Activated naive CD4-positive, alpha-beta T cell treated with anti-CD3 and anti-CD28 coated beads, Interleukin-2, amount 50 U/mL, for 24 hours (primary cell): ENCODE measurements around the gene DTX3.

Experiments used
- H3K27ac Mint-ChIP-seq: one replicate; pipeline ENCODE4 v1.8.0; 2021; ENCODE audit warnings: mild to moderate bottlenecking, mixed read lengths
- H3K27me3 Mint-ChIP-seq: one replicate; pipeline ENCODE4 v1.8.0; 2021; ENCODE audit warnings: mixed read lengths
- H3K36me3 Mint-ChIP-seq: one replicate; pipeline ENCODE4 v1.8.0; 2021; ENCODE audit warnings: mixed read lengths
- H3K4me1 Mint-ChIP-seq: one replicate; pipeline ENCODE4 v1.8.0; 2021; ENCODE audit warnings: mixed read lengths
- H3K4me3 Mint-ChIP-seq: one replicate; pipeline ENCODE4 v1.8.0; 2021; ENCODE audit warnings: mild to moderate bottlenecking, mixed read lengths
- H3K9me3 Mint-ChIP-seq: one replicate; pipeline ENCODE4 v1.8.0; 2021; ENCODE audit warnings: mixed read lengths

DTX3 gene

DNA sequence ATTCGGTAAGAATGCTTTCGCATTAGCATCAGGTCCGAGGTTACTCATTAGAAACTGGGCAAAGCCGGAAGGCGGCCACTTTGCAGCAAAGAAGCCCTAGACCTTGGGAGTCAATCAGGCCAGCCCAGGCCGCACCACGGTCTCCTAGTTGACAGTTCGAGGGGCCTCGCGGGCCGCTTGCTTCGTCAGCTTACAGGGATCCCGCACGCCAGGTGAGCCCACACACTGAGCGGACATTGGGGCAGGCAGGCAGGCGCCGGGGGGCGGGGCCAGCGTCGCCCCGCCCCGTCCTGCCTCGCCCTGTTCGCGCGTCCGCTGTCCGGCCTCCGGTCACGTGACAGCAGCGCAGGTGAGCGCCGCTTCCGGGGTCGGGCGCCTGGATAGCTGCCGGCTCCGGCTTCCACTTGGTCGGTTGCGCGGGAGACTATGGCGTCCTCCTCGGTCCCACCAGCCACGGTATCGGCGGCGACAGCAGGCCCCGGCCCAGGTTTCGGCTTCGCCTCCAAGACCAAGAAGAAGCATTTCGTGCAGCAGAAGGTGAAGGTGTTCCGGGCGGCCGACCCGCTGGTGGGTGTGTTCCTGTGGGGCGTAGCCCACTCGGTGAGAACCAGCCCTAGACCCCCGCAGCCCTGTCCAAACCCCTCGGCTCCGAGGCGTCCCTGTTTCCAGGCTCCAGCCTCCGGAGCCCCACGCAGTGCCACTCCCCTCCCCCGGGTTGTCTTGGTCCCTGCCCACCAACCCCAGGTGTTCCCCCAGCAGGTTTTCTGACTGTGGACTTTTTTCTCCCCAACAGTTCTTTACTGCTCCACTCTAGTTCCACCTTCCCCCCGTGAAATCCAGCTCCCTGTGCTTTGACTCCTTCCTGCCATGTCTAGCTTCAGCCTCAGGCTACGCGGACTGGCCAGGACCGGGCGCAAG lies 13.5 kb upstream of the DTX3 start, which contains the start of gene PIP4K2C:
Gene PIP4K2C, plus strand, starts transcription at position 329 of the 918 bp plus-strand sequence. Its CDS starts 98 bp downstream, at position 427.
- Mint-ChIP-seq H3K9me3 (no peaks in the 10 kb centered on the region), H3K36me3 (peaks cover 2% of the 10 kb centered on the region), H3K4me1 (peaks cover 25% of the 10 kb centered on the region), H3K27me3 (no peaks in the 10 kb centered on the region), H3K4me3 (peak within 1 kb of the TSS; percentile 88), H3K27ac (peak within 1 kb of the TSS; percentile 93)

DNA sequence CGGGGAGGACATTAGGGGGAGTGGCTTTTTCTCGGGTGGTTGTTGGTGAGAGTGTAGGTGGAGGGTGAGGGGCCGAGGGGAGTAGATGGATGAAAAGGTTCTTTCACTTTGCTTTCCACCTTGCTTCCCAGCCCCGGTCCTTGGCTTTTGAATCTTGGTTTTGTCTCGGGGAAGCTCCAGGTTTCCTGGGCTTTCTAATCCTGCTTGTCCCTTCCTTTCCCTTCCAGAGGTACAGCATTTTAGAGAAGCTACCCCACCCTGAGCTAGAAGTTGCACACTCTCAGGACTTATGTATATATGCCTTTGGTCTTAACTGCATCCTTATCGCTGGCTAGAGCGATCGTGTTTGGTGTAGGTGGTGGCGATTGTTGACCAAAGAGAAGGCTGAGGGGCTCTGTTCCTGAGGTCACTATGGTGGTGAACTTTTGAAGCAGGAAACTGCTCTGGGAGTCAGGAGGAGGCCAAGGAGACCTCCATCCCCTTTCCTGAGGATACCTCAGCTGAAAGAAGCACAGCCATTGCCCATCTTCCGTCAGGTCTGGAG lies 12.8 kb upstream of the DTX3 start:
- Mint-ChIP-seq H3K9me3 (no peaks in the 10 kb centered on the region), H3K4me1 (peaks cover 25% of the 10 kb centered on the region), H3K4me3 (peak overlapping the region; percentile 88), H3K27ac (peak overlapping the region; percentile 93), H3K36me3 (peaks cover 2% of the 10 kb centered on the region), H3K27me3 (no peaks in the 10 kb centered on the region)

DNA sequence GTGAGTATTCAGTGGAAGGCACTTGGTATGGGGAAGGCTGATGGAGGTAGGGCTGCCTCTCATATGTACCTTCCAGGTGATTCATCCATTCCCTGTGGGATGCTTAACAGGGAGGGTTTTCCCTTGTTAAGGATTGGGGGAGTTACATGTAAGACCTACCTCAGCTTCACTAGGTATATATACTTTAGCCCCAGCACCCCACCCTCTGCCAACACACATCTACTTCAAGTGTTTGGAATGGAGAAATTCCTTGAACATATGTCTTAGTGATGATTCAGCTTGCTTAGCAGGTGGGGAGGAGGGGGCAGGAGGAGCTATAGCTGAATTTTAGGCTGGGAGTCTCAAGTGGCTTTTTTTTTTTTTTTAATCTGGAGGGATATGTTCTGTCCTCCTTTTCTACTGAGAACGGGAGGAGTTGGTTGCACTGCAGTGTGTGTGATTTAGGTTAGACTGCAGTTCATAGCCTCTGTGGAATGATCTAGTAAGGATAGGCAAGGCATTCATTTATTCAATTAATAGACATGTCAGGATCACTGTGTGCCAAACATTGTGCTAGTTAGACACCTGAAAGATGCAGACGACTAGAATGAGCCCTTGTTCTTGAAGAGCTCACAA lies 12.0 kb upstream of the DTX3 start:
- H3K27ac Mint-ChIP-seq = no peak overlapping the region
- H3K27me3 Mint-ChIP-seq = no peaks in the 10 kb centered on the region
- H3K36me3 Mint-ChIP-seq = peaks cover 6% of the 10 kb centered on the region
- peaks cover 25% of the 10 kb centered on the region for H3K4me1 Mint-ChIP-seq
- H3K9me3 Mint-ChIP-seq = no peaks in the 10 kb centered on the region
- H3K4me3 Mint-ChIP-seq = peak overlapping the region; percentile 88

DNA sequence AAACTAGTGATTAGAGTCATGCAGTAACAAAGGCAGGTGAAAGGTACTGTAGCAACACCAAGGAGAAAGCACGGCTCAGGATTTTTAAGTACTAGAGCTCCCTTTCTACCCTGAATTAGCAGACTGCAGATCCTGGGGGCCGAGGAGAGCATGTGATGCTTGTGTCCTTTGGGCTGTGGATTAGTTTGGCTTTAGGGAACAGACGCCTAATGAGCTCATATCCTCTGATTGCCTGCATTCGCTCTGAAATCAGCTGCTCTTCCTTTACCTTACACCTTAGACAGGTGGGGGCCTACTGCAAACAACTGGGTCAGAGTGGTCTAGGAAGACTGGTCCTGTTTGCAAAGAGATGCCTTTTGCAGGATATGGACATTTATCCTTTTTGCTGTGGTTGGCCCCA lies 11.4 kb upstream of the DTX3 start:
- no peak overlapping the region for H3K4me3 Mint-ChIP-seq
- H3K36me3 Mint-ChIP-seq = peaks cover 8% of the 10 kb centered on the region
- no peaks in the 10 kb centered on the region for H3K27me3 Mint-ChIP-seq
- H3K9me3 Mint-ChIP-seq = no peaks in the 10 kb centered on the region
- H3K27ac Mint-ChIP-seq = no peak overlapping the region
- peaks cover 25% of the 10 kb centered on the region for H3K4me1 Mint-ChIP-seq

DNA sequence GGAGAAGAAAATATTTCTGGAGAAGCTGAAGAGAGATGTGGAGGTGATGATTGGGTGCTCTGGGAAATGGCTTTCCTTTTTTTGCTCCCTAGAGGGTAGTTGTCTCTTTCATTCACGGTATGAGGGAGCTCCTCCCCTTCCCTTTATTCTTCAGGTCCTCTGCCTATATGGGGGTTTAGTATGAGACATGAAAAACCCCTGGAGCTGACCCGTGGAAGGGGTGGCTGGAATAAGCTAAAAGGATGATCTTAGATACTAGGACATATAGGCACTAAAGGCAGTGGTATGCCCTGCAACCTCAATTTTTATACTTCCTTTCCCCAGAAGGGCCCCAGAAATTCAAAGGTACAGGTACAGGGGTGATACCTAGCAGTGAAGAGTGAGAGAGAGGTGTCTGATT lies 4.2 kb upstream of the DTX3 start:
- Mint-ChIP-seq H3K9me3 (no peaks in the 10 kb centered on the region), H3K4me3 (no peak overlapping the region), H3K27me3 (no peaks in the 10 kb centered on the region), H3K27ac (no peak overlapping the region), H3K4me1 (peaks cover 25% of the 10 kb centered on the region), H3K36me3 (peaks cover 17% of the 10 kb centered on the region)

DNA sequence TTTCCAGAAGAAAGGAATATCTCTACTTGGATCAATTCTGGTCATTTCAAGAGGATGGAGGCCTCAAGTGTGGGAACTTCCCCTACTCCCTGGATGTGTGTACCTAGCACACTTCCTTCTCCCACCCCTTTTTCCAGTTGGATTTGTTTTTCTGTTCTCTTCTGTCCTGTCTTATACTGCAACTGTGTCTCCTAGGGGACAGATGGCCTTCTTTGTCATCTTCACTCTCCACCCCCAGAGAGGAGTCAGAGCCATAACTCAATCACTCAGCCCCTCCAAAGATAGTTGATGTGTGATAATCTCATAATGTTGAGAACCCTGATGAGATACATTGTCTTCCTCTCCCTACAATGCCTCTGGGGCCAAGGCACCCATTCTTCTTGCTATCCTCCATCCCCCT lies 2.1 kb upstream of the DTX3 start:
- H3K9me3 Mint-ChIP-seq = no peaks in the 10 kb centered on the region
- peaks cover 31% of the 10 kb centered on the region for H3K4me1 Mint-ChIP-seq
- peak overlapping the region; percentile 30 for H3K27ac Mint-ChIP-seq
- H3K4me3 Mint-ChIP-seq = no peak overlapping the region
- H3K36me3 Mint-ChIP-seq = peaks cover 12% of the 10 kb centered on the region
- no peaks in the 10 kb centered on the region for H3K27me3 Mint-ChIP-seq

DNA sequence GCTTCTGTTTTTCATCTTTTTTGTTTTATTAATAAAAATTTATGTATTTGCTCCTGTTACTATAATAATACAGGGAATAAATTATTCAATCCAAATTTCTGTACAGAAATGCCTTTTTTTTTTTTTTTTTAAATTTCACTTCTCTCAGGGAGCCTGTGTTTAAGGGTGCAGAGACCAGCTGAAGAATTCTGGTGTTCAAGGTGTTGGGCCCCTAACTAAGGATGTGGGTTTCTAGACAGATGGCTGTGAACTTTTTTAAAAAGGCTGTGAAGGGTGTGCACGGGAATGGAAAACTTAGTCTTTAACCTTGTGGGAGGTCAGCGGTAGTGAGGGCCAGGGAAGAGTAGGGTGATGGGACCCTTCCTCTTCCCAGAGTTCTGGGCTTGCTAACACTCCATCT lies 1.3 kb upstream of the DTX3 start:
- H3K4me1 Mint-ChIP-seq = peaks cover 31% of the 10 kb centered on the region
- H3K27ac Mint-ChIP-seq = peak overlapping the region; percentile 88
- H3K36me3 Mint-ChIP-seq = peaks cover 9% of the 10 kb centered on the region
- H3K27me3 Mint-ChIP-seq = no peaks in the 10 kb centered on the region
- H3K9me3 Mint-ChIP-seq = no peaks in the 10 kb centered on the region
- H3K4me3 Mint-ChIP-seq = peak overlapping the region; percentile 85

DNA sequence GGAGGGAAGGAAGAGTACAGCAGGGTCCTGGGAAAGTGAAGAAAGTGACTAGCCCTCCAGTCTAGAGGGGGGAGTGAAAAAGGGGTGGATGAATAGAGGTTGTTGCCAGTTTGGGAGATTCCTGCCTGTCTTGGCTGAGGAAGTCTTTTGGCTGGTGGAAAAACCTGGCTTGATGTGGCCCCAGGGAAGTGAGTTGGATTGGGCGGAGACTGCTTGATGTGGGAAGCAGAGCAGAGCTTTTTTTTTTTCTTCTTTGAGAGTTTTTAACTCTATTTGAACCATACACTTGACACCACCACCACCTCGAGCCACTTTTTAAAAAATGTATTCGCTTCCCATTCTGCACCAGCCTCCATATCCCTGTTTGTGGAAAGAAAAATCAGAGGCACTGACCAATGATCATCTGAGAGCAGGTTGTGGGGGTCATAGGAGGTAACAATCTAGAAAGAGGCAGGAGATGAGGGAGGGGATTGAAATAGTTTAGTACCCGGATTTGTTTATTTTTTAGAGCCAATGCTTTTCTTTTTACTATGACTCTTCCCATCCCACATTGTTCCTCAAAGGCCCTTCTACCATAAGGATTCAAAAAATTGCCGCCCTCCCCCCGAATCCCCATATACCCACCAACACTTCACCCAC lies 690 bp upstream of the DTX3 start:
- Mint-ChIP-seq H3K4me1 (peaks cover 31% of the 10 kb centered on the region), H3K36me3 (peaks cover 11% of the 10 kb centered on the region), H3K4me3 (peak overlapping the region; percentile 85), H3K9me3 (no peaks in the 10 kb centered on the region), H3K27me3 (no peaks in the 10 kb centered on the region), H3K27ac (peak overlapping the region; percentile 88)

DNA sequence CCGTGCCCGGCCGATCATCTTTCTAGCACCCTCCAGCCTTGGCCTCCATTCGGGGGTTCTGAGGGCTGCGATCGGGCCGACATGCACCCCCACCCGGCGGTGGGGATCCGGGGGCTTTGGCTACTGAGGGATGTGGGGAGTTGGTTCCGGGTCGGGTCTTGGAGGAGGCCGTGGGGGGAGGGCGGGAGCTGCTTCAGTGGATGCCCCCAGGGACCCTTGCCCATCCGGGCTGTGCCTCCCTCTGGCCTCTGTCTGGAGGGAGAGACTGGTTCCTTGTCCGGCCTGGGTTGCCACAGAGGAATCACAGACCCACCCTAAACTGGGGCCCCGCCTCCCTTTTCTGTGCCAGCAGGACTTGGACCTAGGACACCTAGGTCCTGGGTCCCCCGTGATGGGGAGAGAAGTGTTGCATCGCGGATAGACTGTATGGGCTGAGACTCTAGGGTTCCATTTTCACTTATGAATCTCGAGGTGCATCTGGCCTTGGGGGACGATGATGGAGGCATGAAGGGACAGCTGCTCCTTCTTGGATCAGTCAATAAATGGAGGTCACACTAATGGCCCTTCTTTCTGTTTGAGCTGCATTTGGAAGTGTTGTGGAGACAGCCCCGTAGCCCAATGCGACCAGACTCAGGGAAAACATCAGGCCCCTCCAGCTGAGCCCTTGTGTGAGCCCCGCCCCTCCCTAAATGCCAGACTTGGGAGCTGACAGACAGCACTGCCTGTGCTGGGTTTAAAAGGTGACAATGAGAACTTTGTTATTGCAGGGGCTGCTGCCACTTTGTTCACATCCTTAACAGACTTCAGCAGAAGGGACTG lies 577 bp downstream of the DTX3 start:
- no peaks in the 10 kb centered on the region for H3K9me3 Mint-ChIP-seq
- H3K36me3 Mint-ChIP-seq = peaks cover 10% of the 10 kb centered on the region
- H3K27ac Mint-ChIP-seq = peak overlapping the region; percentile 66
- peak overlapping the region; percentile 85 for H3K4me3 Mint-ChIP-seq
- no peaks in the 10 kb centered on the region for H3K27me3 Mint-ChIP-seq
- peaks cover 31% of the 10 kb centered on the region for H3K4me1 Mint-ChIP-seq

DNA sequence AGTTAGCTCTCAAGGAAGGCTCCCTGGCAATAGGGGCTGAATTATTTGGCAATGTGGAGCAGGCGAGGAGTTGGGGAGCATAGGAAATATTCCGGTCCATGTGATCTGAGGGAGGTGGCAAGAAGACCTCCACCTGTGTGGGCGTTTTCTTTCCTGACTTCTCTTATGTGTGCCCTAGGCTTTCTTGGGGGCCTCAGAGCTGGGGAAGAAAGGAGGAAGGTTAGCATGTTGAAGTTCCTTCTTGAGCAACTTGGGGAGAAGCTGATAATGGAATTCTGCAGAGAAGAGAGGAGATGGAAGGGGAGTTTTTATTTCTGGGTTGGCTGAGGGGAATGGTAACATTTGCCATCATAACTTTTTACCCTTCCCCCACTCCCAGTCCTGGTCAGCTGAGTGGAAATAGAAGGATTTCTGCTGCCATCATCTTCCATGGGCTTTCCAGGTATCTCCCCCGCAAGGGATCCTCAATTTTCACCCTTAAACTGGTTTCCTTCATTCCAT lies 1.2 kb downstream of the DTX3 start:
- H3K27me3 Mint-ChIP-seq = peaks cover 1% of the 10 kb centered on the region
- H3K4me3 Mint-ChIP-seq = peak overlapping the region; percentile 85
- H3K9me3 Mint-ChIP-seq = no peaks in the 10 kb centered on the region
- peaks cover 35% of the 10 kb centered on the region for H3K4me1 Mint-ChIP-seq
- H3K36me3 Mint-ChIP-seq = peaks cover 10% of the 10 kb centered on the region
- H3K27ac Mint-ChIP-seq = no peak overlapping the region

DNA sequence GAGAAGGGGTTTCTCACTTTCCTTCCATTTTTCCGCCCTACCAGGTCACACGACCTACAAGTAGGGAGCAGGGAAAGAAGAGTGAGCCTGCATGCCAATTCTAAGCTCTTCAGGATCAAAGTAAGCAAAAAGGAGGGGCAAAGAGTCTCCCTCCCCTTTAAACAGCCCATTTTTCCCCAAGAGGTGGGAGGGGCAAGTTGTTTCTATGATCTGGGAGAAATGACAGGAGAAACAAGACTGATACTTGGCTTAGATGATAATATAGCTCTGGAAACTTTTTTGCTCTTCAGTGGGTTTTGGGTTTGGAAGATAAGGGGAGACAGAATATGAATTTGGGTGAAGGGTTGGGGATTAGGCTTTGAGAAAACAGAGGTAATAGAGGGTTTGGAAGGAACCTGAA lies 1.8 kb downstream of the DTX3 start:
- Mint-ChIP-seq H3K4me3 (no peak overlapping the region), H3K36me3 (peaks cover 10% of the 10 kb centered on the region), H3K9me3 (no peaks in the 10 kb centered on the region), H3K27ac (no peak overlapping the region), H3K27me3 (peaks cover 1% of the 10 kb centered on the region), H3K4me1 (peaks cover 35% of the 10 kb centered on the region)

DNA sequence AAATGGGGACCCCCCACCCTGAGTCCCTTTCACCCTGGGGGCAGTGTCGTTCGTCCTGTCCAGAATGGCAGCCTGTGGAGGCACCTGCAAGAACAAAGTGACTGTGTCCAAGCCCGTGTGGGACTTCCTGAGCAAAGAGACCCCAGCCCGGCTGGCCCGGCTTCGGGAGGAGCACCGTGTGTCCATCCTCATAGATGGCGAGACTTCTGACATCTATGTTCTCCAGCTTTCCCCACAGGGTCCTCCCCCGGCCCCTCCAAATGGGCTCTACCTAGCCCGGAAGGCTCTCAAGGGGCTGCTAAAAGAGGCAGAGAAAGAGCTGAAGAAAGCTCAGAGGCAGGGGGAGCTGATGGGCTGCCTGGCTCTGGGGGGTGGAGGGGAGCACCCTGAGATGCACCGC lies 2.2 kb downstream of the DTX3 start:
- H3K36me3 Mint-ChIP-seq = peaks cover 6% of the 10 kb centered on the region
- peaks cover 35% of the 10 kb centered on the region for H3K4me1 Mint-ChIP-seq
- H3K4me3 Mint-ChIP-seq = no peak overlapping the region
- H3K27me3 Mint-ChIP-seq = peaks cover 1% of the 10 kb centered on the region
- no peaks in the 10 kb centered on the region for H3K9me3 Mint-ChIP-seq
- no peak overlapping the region for H3K27ac Mint-ChIP-seq

DNA sequence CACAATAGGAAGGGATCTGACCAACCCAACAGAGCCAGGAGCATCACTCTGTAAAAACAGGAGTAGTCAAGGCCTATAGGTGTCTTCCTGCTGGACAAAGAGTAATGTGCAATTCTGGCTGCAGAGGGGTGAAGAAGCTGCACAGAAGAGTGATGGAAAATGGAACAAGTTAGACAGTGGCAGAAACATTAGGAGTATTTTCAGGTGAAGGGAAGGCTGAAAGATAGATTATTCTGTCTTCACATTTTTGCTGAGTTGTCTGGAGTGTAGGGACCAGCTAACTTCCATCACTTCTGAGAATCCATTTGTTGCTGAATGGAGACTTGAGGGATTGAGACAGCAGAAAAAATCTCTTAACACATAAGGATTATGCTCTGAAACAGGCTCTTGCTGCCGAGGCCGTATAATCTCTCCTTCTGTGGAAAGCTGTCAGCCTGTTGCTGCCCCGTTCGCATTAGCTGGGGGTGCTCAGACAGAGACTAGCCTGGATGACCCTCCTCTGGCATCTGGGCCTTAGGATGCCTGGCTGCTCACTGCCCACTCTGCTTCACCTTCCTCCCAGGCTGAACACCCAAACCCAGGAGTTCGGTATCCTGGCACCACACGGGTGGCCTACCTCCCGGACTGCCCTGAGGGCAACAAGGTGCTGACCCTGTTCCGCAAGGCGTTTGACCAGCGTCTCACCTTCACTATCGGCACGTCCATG lies 3.5 kb downstream of the DTX3 start:
- peak overlapping the region; percentile 31 for H3K27ac Mint-ChIP-seq

DNA sequence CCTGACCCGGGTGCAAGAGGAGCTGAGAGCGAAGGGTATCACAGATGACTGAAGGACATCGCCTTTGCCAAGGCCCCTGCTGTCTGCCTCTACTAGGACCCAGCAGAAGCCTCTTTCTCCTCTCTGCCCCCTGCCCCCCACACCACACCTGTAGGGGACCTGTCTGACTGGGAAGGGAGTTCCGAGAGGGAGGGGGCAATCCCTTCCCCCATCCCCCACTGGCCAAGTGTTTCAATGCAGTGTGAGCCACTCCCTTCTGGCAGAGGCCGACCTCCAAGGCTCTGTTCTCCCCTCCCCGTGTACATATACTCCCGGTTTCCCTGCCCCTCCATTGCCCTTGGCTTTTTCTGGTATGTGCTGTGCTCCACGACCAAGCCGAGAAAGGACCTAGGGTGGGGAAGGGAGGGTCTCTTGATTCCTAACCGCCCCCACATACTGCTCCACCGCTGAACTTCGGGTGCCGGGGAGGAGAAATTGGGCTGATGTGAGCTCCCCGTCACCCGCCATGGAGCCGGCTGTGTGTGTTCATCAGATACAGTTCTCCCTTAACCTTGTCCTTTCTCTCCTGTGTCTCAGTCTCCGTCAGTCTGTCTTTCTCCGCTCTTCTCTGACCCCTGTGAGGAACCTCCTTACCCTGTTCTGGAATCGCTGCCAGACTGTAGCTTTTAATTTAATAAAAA lies 4.6 kb downstream of the DTX3 start:
- H3K9me3 Mint-ChIP-seq = no peaks in the 10 kb centered on the region
- no peak overlapping the region for H3K4me3 Mint-ChIP-seq
- H3K27me3 Mint-ChIP-seq = peaks cover 1% of the 10 kb centered on the region
- peaks cover 18% of the 10 kb centered on the region for H3K4me1 Mint-ChIP-seq
- H3K27ac Mint-ChIP-seq = no peak overlapping the region
- peaks cover 2% of the 10 kb centered on the region for H3K36me3 Mint-ChIP-seq

More for the DNA sequence above, 3.5 kb downstream of the DTX3 start:
- H3K9me3 Mint-ChIP-seq = no peaks in the 10 kb centered on the region
- H3K36me3 Mint-ChIP-seq = peaks cover 2% of the 10 kb centered on the region
- H3K4me1 Mint-ChIP-seq = peaks cover 29% of the 10 kb centered on the region
- H3K4me3 Mint-ChIP-seq = no peak overlapping the region
- peaks cover 1% of the 10 kb centered on the region for H3K27me3 Mint-ChIP-seq
